ENCODE results near the gene PPP1R10. TPM values are rescaled to one million over a fixed set of nuclear protein-coding genes. Genes with fewer than 3 reads are reported as not detected.
A peak's percentile ranks its signal among the peaks of the same experiment; 100 is the strongest.

Gene PPP1R10
- total and polyA plus RNA-seq, 2 of the 13 experiments (the other 11 are each of a cell fraction or from before 2014, with no cell fraction given), result 26.3 to 38.4 TPM

DNA sequence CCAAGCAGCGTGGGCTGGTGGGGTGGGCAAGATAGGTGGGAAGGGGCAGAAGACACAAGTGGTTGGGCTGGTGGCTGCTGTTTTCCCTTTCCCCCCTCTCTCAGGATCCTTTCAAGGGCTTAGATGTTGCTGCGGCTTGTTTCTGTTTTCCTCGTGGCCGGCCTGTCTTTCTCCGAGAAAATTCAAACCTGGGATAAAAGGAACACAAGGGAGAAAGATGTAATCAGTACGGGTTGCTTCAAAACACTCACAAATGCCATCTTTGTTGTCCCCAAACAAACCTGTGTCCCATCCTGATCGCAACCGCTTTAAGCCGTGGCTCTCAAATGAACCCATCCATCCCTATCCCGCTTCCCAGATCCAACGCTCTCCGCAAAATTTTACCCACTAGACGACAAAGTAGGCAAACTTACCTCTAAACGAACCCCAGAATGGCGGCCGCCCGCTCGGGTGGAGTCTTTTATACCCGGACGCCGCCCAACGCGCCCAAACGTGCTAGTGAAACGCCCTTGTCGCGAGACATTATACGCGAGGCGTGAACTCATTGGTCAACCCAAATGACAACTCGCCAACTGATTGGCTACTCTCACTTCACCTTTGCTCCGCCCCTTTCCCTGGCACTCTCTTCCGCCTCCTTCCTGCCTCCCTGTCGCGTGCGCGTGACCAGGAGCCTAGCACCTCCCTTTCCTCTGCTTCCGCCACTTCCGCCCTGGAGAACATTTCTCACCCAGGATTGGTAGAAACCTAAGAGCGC, at the start of gene PPP1R10 (continued):
- TF ChIP-seq KLF15 (CRISPR knock-in tag; IDR thresholded peaks at IDR 0.05; ENCODE audit: borderline replicate concordance), result no peak; the same call in 1 of the 2 replicates
- no peak; the same call in 1 of the 2 replicates for TF ChIP-seq NR2C2 (CRISPR knock-in tag; IDR thresholded peaks at IDR 0.05; ENCODE audit: borderline replicate concordance)
- TF ChIP-seq ZNF432 (CRISPR knock-in tag; IDR thresholded peaks at IDR 0.05; ENCODE audit: borderline replicate concordance), result no peak
- TF ChIP-seq, protein P1, sequence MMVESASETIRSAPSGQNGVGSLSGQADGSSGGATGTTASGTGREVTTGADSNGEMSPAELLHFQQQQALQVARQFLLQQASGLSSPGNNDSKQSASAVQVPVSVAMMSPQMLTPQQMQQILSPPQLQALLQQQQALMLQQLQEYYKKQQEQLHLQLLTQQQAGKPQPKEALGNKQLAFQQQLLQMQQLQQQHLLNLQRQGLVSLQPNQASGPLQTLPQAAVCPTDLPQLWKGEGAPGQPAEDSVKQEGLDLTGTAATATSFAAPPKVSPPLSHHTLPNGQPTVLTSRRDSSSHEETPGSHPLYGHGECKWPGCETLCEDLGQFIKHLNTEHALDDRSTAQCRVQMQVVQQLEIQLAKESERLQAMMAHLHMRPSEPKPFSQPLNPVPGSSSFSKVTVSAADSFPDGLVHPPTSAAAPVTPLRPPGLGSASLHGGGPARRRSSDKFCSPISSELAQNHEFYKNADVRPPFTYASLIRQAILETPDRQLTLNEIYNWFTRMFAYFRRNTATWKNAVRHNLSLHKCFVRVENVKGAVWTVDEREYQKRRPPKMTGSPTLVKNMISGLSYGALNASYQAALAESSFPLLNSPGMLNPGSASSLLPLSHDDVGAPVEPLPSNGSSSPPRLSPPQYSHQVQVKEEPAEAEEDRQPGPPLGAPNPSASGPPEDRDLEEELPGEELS (CRISPR knock-in tag; IDR thresholded peaks at IDR 0.05), result no peak; the same call in 1 of the 2 replicates
- TF ChIP-seq SNAPC2 (CRISPR knock-in tag; IDR thresholded peaks at IDR 0.05), result 0 out of 2 replicates have a peak, but pooled peaks have one; percentile 68
- TF ChIP-seq EED (CRISPR knock-in tag; IDR thresholded peaks at IDR 0.05), result peak; percentile 72; the same call in 1 of the 2 replicates
- no peak for TF ChIP-seq ZNF7 (CRISPR knock-in tag; IDR thresholded peaks at IDR 0.05)
- peak; percentile 99 for TF ChIP-seq POLR2AphosphoS5 (IDR thresholded peaks at IDR 0.05; ENCODE audit: low read depth, low read length)
- no peak for TF ChIP-seq DNMT1 (CRISPR knock-in tag; IDR thresholded peaks at IDR 0.05)
- TF ChIP-seq ZNF746 (CRISPR knock-in tag; IDR thresholded peaks at IDR 0.05), result no peak
- TF ChIP-seq, protein P2, sequence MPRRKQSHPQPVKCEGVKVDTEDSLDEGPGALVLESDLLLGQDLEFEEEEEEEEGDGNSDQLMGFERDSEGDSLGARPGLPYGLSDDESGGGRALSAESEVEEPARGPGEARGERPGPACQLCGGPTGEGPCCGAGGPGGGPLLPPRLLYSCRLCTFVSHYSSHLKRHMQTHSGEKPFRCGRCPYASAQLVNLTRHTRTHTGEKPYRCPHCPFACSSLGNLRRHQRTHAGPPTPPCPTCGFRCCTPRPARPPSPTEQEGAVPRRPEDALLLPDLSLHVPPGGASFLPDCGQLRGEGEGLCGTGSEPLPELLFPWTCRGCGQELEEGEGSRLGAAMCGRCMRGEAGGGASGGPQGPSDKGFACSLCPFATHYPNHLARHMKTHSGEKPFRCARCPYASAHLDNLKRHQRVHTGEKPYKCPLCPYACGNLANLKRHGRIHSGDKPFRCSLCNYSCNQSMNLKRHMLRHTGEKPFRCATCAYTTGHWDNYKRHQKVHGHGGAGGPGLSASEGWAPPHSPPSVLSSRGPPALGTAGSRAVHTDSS (CRISPR knock-in tag; conservative IDR thresholded peaks at IDR 0.05), result 0 out of 2 replicates have a peak, but pooled peaks have one; percentile 83
- no peak for TF ChIP-seq LCORL (IDR thresholded peaks at IDR 0.05)
- TF ChIP-seq LCORL (CRISPR knock-in tag; IDR thresholded peaks at IDR 0.05), result no peak; the same call in 1 of the 2 replicates
- TF ChIP-seq SMARCC2 (IDR thresholded peaks at IDR 0.05), result no peak
- TF ChIP-seq, protein P3, sequence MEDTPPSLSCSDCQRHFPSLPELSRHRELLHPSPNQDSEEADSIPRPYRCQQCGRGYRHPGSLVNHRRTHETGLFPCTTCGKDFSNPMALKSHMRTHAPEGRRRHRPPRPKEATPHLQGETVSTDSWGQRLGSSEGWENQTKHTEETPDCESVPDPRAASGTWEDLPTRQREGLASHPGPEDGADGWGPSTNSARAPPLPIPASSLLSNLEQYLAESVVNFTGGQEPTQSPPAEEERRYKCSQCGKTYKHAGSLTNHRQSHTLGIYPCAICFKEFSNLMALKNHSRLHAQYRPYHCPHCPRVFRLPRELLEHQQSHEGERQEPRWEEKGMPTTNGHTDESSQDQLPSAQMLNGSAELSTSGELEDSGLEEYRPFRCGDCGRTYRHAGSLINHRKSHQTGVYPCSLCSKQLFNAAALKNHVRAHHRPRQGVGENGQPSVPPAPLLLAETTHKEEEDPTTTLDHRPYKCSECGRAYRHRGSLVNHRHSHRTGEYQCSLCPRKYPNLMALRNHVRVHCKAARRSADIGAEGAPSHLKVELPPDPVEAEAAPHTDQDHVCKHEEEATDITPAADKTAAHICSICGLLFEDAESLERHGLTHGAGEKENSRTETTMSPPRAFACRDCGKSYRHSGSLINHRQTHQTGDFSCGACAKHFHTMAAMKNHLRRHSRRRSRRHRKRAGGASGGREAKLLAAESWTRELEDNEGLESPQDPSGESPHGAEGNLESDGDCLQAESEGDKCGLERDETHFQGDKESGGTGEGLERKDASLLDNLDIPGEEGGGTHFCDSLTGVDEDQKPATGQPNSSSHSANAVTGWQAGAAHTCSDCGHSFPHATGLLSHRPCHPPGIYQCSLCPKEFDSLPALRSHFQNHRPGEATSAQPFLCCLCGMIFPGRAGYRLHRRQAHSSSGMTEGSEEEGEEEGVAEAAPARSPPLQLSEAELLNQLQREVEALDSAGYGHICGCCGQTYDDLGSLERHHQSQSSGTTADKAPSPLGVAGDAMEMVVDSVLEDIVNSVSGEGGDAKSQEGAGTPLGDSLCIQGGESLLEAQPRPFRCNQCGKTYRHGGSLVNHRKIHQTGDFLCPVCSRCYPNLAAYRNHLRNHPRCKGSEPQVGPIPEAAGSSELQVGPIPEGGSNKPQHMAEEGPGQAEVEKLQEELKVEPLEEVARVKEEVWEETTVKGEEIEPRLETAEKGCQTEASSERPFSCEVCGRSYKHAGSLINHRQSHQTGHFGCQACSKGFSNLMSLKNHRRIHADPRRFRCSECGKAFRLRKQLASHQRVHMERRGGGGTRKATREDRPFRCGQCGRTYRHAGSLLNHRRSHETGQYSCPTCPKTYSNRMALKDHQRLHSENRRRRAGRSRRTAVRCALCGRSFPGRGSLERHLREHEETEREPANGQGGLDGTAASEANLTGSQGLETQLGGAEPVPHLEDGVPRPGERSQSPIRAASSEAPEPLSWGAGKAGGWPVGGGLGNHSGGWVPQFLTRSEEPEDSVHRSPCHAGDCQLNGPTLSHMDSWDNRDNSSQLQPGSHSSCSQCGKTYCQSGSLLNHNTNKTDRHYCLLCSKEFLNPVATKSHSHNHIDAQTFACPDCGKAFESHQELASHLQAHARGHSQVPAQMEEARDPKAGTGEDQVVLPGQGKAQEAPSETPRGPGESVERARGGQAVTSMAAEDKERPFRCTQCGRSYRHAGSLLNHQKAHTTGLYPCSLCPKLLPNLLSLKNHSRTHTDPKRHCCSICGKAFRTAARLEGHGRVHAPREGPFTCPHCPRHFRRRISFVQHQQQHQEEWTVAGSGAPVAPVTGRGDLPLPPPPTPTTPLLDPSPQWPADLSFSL (CRISPR knock-in tag; IDR thresholded peaks at IDR 0.05), result no peak
- TF ChIP-seq, protein P4, sequence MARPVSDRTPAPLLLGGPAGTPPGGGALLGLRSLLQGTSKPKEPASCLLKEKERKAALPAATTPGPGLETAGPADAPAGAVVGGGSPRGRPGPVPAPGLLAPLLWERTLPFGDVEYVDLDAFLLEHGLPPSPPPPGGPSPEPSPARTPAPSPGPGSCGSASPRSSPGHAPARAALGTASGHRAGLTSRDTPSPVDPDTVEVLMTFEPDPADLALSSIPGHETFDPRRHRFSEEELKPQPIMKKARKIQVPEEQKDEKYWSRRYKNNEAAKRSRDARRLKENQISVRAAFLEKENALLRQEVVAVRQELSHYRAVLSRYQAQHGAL (CRISPR knock-in tag; IDR thresholded peaks at IDR 0.05; ENCODE audit: not compliant biosample characterization), result no peak
- peak; percentile 27 for TF ChIP-seq SKI (IDR thresholded peaks at IDR 0.05; ENCODE audit: partially characterized antibody)
- TF ChIP-seq GTF2F1 (IDR thresholded peaks at IDR 0.05; ENCODE audit: low read length), result peak; percentile 97
- no peak; the same call in 1 of the 2 replicates for TF ChIP-seq ARNT2 (CRISPR knock-in tag; IDR thresholded peaks at IDR 0.05; ENCODE audit: low read depth)
